ENCODE data around the gene ADNP. TPM values are rescaled to one million over a fixed set of nuclear protein-coding genes. Genes with fewer than 3 reads are reported as not detected.
"Not testable (repeated sequence)": the region's sequence is repeated elsewhere in the genome, so short reads cannot be mapped to it uniquely, and the experiment has no call there.

ADNP gene
- total RNA-seq, 1 donor from 2014 or later: 21.1 TPM

- ATAC-seq (no peak), DNase-seq (ENCODE audit: low spot score) (no peak)
Observed at GRCh38 chr20:50903353-50904051, 27.7 kb downstream of the ADNP start.

DNA sequence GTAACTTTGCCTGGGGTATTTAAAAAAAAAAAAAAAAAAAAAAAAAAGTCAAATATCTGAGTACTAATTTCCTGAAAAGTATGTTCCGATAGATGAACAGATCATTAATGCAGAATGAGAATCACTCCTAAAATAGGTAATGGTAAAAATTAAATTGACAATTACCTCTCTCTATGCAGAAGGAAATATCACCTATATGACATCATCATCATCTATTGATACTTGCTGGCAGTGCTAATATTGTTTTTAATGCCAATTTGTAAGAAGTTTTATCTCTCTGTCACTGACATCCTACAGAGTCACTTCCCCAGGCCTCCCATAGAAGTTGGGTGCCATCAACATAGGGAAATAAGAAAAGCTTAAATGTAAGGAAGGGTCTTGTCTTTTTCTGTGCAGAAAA, 29.9 kb downstream of the ADNP start:
- DNase-seq (ENCODE audit: low spot score): no peak
- ATAC-seq: no peak

DNA sequence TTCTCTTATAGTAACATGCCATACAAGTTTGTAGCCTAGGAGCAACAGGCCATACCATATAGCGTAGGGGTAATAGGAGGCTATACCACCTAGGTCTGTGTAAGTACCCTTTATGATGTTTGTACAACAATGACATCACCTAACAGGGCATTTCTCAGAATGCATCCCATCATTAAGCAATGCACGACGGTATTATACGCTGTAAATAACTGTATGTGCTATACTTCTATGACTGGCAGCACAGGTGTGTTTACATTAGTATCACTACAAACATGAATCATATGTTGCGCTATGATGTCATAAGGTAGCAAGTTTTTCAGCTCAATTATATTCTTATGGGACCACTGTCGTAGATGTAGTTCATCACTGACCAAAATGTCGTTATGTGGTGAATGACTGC, 31.0 kb downstream of the ADNP start:
- DNase-seq (ENCODE audit: low spot score): no peak
- ATAC-seq: no peak

DNA sequence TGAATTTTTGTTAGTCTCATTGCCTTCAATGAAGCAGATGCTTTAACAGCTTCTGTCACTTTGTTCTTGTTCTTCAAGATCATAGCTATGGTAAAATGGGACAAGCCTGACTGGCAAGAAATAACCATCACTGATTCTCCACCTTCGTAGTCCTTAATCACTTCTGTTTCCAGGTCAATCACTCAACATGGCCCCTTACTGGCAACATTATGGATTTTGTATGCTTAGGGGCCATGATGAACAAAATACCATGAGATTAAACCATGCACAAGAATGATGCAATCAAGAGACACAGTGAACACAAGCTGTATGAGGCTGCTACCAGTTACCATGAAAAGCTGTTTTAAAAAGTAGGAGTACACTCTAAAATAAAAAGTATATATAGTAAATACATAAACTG, 32.8 kb downstream of the ADNP start:
- DNase-seq (ENCODE audit: low spot score): no peak
- no peak for ATAC-seq

GRCh38 chr20:50895111-50895830, 36.0 kb downstream of the ADNP start:
- DNase-seq (ENCODE audit: low spot score) (no peak), ATAC-seq (peak; percentile 75)

- ATAC-seq: no peak
- DNase-seq (ENCODE audit: low spot score): no peak
Observed at GRCh38 chr20:50893620-50894019, 37.6 kb downstream of the ADNP start.

DNA sequence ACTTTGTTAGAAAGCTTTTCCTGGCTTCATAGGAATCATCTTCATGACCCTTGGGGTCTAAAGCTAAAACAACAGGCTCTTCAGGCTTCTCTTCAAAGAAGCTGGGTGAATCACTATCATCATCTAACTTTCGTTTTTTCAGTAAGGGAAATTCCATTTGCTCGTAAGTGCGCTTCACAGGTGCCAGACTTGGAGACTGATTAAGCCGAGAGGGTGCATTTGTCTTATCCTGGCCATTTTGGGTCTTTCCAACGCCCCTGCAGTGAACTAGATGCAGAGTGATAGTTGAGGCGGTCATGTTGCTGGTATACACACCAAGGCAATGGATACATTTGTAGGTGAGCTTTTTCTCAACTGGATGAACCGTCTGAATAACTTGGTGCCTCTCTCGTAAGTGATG, 38.8 kb downstream of the ADNP start:
- no peak for ATAC-seq

GRCh38 chr20:50891138-50891537, 40.1 kb downstream of the ADNP start:
- no peak for ATAC-seq
- no peak for DNase-seq (ENCODE audit: low spot score)

More for the DNA sequence above, 38.8 kb downstream of the ADNP start:
- no peak for DNase-seq (ENCODE audit: low spot score)

- no peak for DNase-seq (ENCODE audit: low spot score)
- no peak for ATAC-seq
Observed at GRCh38 chr20:50887576-50887975, 43.7 kb downstream of the ADNP start.

DNA sequence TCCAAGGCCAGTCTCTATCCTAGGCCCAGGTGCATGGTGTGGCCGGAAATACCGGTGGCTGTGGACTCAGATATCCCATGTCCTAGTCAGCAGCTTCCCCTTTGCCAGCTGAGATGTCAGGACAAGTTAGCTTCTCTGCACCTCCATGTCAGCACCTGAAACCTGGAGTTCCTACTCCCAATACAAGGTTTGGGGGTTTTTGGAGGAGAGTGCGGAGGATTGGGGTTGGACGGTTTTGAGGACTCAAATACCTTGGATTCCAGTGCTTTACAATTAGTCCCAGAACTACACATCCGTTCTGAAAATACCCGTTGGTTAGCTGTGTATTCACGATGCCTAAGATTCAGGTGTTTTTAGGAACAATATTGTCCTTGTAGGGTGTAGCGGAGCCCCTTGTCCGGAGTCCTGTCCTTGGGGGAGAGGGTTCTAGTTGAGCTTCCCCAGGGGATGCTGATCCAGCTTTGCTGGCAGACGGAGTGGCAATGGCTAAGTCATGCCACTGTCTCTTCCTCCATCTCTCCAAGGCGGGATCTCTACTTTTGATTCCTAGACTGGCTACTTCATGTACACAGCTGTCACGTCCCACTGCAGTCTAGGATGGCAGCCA, 45.0 kb downstream of the ADNP start:
- ATAC-seq: peak; percentile 19

GRCh38 chr20:50885781-50886180, 45.5 kb downstream of the ADNP start:
- no peak for DNase-seq (ENCODE audit: low spot score)
- no peak for ATAC-seq

More for the DNA sequence above, 45.0 kb downstream of the ADNP start:
- no peak for DNase-seq (ENCODE audit: low spot score)

DNA sequence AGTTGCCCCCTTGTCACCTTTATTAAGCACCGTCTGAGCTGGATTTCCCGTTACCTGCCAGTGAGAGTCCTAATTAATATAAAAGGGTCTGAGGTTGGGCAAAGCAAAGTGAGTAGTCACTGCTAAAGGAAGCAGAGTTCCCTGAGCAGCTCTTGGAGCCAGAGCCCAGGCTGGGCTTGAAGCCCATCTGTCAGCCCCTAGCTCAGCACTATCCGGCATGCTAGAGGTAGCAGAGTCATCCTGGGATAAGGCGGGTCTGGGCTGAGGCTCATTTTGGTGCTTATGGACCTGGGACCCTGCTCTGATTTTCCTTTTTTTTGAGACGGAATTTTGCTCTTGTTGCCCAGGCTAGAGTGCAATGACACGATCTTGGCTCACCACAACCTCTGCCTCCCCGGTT, 46.2 kb downstream of the ADNP start:
- DNase-seq (ENCODE audit: low spot score): no peak

GRCh38 chr20:50883856-50884255, 47.4 kb downstream of the ADNP start:
- no peak for DNase-seq (ENCODE audit: low spot score)
- ATAC-seq: no peak

More for the DNA sequence above, 46.2 kb downstream of the ADNP start:
- peak; percentile 34 for ATAC-seq

- DNase-seq (ENCODE audit: low spot score); ATAC-seq: not testable (repeated sequence)
Observed at GRCh38 chr20:50881759-50882424, 49.3 kb downstream of the ADNP start.

DNA sequence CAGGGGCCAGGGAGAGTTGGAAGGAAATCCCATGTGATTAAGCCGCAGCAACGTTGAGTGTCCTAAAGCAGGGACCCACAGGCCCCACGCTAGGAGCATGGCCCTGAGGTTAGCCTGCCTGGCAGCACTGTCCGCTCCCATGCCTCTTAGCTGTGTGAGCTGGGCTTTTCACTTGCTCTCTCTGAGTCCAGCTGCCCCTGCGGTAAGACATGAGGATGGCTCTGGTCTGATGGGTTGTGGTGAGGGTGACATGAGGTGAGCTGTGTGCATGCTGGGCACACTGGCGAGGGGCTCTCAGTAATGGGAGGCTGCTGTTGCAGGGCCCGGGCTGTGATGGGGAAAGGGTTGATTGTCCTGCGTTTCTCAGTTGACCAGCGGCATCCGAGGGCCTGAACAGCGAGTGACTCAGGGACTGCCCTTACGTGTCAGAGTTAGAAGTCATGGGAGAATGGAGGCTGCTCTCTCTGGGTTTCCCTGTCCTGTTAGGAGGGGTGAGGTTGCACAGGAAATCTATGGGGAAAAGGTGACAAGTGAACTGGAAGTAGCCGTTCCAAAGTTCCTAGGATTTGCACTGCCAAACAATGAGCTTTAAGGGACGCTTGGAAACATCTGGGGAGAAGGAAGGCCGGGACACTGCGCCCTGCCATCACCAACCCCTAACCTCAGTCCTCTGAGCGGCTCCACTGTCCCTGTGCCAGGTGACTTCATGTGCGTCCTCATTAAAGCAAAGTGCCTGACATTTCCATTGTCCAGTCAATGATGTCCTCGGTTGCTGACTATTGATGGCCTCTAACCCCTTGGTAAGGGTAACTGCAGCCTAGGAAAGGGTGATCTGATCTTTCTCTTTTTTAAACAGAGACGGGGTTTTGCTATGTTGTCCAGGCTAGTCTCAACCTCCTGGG, 51.3 kb downstream of the ADNP start:
- DNase-seq (ENCODE audit: low spot score) (no peak), ATAC-seq (no peak)

DNA sequence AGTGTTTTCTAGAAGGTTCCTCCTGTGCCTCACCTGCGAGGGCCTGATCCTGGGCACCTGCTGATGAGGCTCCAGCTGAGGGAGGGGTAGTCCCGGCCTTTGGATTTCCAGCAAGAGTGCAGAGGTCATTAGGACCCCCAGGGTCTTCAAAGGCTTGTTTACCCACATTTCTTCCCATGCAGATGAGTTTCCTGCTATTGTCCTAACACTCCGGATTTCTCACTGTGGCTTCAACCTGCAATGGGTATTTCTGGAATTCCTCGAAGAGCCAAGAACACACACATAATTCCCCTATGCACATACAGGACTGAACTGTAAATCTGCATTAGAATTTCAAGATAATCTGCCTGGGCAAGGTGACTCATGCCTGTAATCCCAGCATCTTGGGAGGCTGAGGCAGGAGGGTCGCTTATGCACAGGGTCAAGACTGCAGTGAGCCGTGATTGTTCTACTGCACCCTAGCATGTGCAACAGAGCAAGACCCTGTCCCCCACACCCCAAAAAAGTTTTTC, 53.9 kb downstream of the ADNP start:
- DNase-seq (ENCODE audit: low spot score) (no peak), ATAC-seq (no peak)

DNA sequence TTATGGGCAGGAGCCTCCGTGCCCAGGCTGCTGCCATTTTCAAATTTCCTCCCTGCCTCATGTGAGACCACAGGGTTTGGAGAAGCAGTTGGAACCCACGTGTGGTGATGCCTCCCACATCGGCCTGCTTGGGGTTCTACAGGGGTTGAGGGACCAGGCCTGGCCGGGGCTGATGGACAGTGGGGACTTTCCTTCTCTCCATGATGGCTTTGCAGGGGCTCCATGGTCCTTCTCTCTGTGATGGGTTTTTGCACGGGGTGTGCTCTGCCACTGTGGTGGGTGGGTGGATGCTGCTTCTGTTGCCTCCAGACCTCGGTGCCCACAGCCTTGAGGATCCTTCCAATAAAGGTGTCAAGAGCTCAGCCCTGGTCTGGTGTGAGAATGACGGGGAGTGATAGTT, 54.4 kb downstream of the ADNP start:
- DNase-seq (ENCODE audit: low spot score) (no peak), ATAC-seq (no peak)

DNA sequence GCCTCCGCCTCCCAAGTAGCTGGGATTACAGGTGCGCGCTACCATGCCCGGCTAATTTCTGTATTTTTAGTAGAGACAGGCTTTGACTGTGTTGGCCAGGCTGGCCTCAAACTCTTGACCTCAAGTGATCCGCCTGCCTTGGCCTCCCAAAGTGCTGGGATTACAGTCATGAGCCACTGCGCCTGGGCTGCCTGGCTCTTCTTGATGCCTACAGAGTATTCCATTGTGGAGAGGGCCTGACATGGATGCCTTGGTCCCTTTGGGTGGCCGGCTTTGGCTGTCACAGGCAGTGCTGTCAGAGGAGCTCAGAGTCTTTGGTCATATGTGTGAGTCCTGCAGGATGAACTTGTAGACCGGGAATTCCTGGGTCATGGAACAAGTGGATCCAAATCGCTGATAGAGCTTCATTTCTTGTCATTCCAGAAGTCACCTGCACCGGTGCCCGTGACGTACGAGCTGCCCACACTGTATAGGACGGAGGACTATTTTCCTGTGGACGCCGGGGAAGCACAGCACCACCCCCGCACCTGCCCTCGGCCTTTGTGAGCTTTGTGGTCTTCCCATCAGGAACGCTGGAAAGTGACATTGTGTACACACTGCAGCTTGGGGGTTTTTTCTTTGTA, 55.1 kb downstream of the ADNP start:
- DNase-seq (ENCODE audit: low spot score): no peak
- no peak for ATAC-seq

DNA sequence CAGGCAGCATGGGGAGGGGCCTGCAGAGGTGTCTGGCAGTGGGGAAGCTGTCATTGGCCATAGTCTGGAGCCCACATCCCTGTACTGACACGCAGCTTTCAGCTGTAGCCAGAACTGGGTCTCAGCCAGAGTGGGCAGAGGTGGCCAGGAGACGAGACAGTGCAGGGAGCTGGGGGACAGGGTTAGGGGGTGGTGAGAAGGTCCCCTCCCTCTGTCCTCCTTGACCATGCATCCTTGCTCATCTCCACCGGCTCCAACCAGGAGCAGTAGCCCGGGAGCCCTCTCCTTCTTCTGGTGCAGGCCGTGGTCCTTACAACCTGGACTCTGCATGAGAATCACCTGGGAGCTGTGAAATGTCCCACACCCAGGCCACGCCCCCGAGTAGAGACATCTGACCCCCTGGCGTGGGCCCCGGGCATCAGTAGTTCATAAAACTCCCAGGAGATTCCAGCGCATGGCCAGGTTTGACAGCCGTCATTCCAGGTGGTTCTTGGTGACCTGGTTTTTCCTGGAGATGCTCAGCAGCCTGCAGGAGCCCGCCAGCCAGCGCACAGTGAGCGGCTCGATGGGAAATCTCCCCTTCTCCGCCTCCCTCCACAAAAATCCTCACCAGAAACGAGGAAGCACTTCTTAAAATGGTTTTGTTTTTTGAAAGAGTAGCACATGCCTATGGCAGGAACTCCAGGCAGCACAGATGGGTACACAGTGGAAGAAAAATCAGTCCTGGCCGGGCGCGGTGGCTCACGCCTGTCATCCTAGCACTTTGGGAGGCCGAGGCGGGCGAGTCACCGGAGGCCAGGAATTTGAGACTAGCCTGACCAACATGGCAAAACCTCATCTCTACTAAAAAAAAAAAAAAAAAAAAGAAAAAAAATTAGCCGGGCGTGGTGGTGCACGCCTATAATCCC, 56.2 kb downstream of the ADNP start:
- ATAC-seq (no peak), DNase-seq (ENCODE audit: low spot score) (no peak)
